ENCODE results near the gene CDC34. TPM values are rescaled to one million over a fixed set of nuclear protein-coding genes. Genes with fewer than 3 reads are reported as not detected.

The CDC34 gene
- total and polyA plus RNA-seq, 9 of the 15 experiments (the other 6 are each of a cell fraction or from before 2014, with no cell fraction given), result 0.80 to 203 (median 65.5) TPM

DNA sequence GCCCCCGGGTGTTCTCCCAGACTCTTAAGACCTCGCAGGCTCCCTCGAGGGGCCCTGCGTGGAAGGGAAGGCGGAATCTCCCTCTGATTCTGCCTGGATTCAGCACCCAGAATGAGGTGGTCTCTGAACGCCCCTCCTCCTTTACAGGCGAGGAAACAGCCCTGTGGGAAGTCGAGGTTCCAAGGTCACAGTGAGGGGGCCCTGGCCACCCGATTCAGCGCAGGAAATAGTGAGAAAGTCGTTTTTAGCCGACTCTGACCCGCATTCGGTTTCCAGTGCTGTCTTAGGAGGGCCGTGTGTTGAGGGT lies 41.9 kb downstream of the CDC34 start (continued):
- TF ChIP-seq PML (IDR thresholded peaks at IDR 0.05; ENCODE audit: low read length), result no peak
- no peak for TF ChIP-seq RBM14 (IDR thresholded peaks at IDR 0.05; ENCODE audit: borderline replicate concordance, insufficient read depth, low read depth, low read length)
- no peak for TF ChIP-seq ZNF3 (CRISPR knock-in tag; IDR thresholded peaks at IDR 0.05)
- TF ChIP-seq HDAC6 (IDR thresholded peaks at IDR 0.05; ENCODE audit: low read depth, low read length), result no peak
- no peak for TF ChIP-seq STAT5A (IDR thresholded peaks at IDR 0.05; ENCODE audit: borderline replicate concordance, low read length)
- TF ChIP-seq CBX5 (IDR thresholded peaks at IDR 0.05; ENCODE audit: borderline replicate concordance, low read depth), result no peak
- TF ChIP-seq, protein P1, sequence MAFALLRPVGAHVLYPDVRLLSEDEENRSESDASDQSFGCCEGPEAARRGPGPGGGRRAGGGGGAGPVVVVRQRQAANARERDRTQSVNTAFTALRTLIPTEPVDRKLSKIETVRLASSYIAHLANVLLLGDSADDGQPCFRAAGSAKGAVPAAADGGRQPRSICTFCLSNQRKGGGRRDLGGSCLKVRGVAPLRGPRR (CRISPR knock-in tag; IDR thresholded peaks at IDR 0.05), result peak; percentile 56; the same call in 1 of the 2 replicates
- TF ChIP-seq SMAD4 (CRISPR knock-in tag; conservative IDR thresholded peaks at IDR 0.05), result no peak
- TF ChIP-seq ZC3H4 (CRISPR knock-in tag; IDR thresholded peaks at IDR 0.05; ENCODE audit: borderline replicate concordance), result 0 out of 2 replicates have a peak, but pooled peaks have one; percentile 41
- no peak for TF ChIP-seq CBX3 (IDR thresholded peaks at IDR 0.05; ENCODE audit: borderline replicate concordance in 1 of 2, low read length in 2 of 2)
- TF ChIP-seq ATF7 (IDR thresholded peaks at IDR 0.05), result no peak
- no peak for TF ChIP-seq CHCHD3 (CRISPR knock-in tag; IDR thresholded peaks at IDR 0.05)
- TF ChIP-seq ZNF354B (CRISPR knock-in tag; IDR thresholded peaks at IDR 0.05), result no peak
- 0 out of 2 replicates have a peak, but pooled peaks have one; percentile 11 for TF ChIP-seq ZBTB7A (IDR thresholded peaks at IDR 0.05; ENCODE audit: borderline replicate concordance, control insufficient read depth, low read depth, low read length)
- TF ChIP-seq, protein P2, sequence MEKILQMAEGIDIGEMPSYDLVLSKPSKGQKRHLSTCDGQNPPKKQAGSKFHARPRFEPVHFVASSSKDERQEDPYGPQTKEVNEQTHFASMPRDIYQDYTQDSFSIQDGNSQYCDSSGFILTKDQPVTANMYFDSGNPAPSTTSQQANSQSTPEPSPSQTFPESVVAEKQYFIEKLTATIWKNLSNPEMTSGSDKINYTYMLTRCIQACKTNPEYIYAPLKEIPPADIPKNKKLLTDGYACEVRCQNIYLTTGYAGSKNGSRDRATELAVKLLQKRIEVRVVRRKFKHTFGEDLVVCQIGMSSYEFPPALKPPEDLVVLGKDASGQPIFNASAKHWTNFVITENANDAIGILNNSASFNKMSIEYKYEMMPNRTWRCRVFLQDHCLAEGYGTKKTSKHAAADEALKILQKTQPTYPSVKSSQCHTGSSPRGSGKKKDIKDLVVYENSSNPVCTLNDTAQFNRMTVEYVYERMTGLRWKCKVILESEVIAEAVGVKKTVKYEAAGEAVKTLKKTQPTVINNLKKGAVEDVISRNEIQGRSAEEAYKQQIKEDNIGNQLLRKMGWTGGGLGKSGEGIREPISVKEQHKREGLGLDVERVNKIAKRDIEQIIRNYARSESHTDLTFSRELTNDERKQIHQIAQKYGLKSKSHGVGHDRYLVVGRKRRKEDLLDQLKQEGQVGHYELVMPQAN (IDR thresholded peaks at IDR 0.05; ENCODE audit: borderline replicate concordance), result no peak
- no peak for TF ChIP-seq PHB (CRISPR knock-in tag; IDR thresholded peaks at IDR 0.05)
- no peak for TF ChIP-seq PCBP1 (IDR thresholded peaks at IDR 0.05; ENCODE audit: low read depth, low read length, poor library complexity, severe bottlenecking)
- TF ChIP-seq HMGN3 (IDR thresholded peaks at IDR 0.05; ENCODE audit: borderline replicate concordance, extremely low read depth, insufficient read length, low read depth, low read length), result no peak
- TF ChIP-seq FOXK1 (CRISPR knock-in tag; IDR thresholded peaks at IDR 0.05; ENCODE audit: borderline replicate concordance), result no peak
- no peak for TF ChIP-seq CBFA2T3 (IDR thresholded peaks at IDR 0.05)
- no peak for TF ChIP-seq NBN (IDR thresholded peaks at IDR 0.05; ENCODE audit: low read depth)
- TF ChIP-seq, protein P3, sequence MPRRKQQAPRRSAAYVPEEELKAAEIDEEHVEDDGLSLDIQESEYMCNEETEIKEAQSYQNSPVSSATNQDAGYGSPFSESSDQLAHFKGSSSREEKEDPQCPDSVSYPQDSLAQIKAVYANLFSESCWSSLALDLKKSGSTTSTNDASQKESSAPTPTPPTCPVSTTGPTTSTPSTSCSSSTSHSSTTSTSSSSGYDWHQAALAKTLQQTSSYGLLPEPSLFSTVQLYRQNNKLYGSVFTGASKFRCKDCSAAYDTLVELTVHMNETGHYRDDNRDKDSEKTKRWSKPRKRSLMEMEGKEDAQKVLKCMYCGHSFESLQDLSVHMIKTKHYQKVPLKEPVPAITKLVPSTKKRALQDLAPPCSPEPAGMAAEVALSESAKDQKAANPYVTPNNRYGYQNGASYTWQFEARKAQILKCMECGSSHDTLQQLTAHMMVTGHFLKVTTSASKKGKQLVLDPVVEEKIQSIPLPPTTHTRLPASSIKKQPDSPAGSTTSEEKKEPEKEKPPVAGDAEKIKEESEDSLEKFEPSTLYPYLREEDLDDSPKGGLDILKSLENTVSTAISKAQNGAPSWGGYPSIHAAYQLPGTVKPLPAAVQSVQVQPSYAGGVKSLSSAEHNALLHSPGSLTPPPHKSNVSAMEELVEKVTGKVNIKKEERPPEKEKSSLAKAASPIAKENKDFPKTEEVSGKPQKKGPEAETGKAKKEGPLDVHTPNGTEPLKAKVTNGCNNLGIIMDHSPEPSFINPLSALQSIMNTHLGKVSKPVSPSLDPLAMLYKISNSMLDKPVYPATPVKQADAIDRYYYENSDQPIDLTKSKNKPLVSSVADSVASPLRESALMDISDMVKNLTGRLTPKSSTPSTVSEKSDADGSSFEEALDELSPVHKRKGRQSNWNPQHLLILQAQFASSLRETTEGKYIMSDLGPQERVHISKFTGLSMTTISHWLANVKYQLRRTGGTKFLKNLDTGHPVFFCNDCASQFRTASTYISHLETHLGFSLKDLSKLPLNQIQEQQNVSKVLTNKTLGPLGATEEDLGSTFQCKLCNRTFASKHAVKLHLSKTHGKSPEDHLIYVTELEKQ (CRISPR knock-in tag; IDR thresholded peaks at IDR 0.05), result no peak
- TF ChIP-seq, protein P4, sequence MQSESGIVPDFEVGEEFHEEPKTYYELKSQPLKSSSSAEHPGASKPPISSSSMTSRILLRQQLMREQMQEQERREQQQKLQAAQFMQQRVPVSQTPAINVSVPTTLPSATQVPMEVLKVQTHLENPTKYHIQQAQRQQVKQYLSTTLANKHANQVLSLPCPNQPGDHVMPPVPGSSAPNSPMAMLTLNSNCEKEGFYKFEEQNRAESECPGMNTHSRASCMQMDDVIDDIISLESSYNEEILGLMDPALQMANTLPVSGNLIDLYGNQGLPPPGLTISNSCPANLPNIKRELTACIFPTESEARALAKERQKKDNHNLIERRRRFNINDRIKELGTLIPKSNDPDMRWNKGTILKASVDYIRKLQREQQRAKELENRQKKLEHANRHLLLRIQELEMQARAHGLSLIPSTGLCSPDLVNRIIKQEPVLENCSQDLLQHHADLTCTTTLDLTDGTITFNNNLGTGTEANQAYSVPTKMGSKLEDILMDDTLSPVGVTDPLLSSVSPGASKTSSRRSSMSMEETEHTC (IDR thresholded peaks at IDR 0.05), result no peak
- no peak for TF ChIP-seq ZNF830 (CRISPR knock-in tag; IDR thresholded peaks at IDR 0.05)
- no peak for TF ChIP-seq SMAD3 (CRISPR knock-in tag; conservative IDR thresholded peaks at IDR 0.05)

Data from K562 (cell line).